Activated T-helper 9 cell treated with anti-CD3 and anti-CD28 coated beads, Interleukin-2, amount 50 U/mL, for 16 hours (primary cell): ENCODE results near the gene SHC2.
"Not testable (repeated sequence)": the region's sequence is repeated elsewhere in the genome, so short reads cannot be mapped to it uniquely, and the experiment has no call there.

Source experiments
- DNase-seq: peaks from one replicate; pipeline ENCODE4 v3.0.0-alpha.2; 2020; ENCODE audit warnings: low read depth

Gene SHC2

GRCh38 chr19:423691-424466 is 37.0 kb downstream of the SHC2 start:
- no peak for DNase-seq

- not testable (repeated sequence) for DNase-seq
Observed at GRCh38 chr19:422917-423226, 38.0 kb downstream of the SHC2 start.

- DNase-seq: no peak
Observed at GRCh38 chr19:422213-422916, 38.5 kb downstream of the SHC2 start.

GRCh38 chr19:419721-420515 is 40.9 kb downstream of the SHC2 start:
- no peak for DNase-seq

GRCh38 chr19:418761-419671 is 41.8 kb downstream of the SHC2 start:
- no peak for DNase-seq

- DNase-seq: no peak
Observed at GRCh38 chr19:416416-416815, 44.4 kb downstream of the SHC2 start.

GRCh38 chr19:415292-415691 is 45.5 kb downstream of the SHC2 start:
- DNase-seq: no peak

GRCh38 chr19:413756-414420 is 46.9 kb downstream of the SHC2 start:
- DNase-seq: no peak

- DNase-seq: no peak
Observed at GRCh38 chr19:412356-413355, 48.2 kb downstream of the SHC2 start.

GRCh38 chr19:411723-412355 is 49.0 kb downstream of the SHC2 start:
- DNase-seq: no peak

- DNase-seq: not testable (repeated sequence)
Observed at GRCh38 chr19:411121-411722, 49.6 kb downstream of the SHC2 start.

- no peak for DNase-seq
Observed at GRCh38 chr19:410243-410781, 50.5 kb downstream of the SHC2 start.

GRCh38 chr19:409516-410242 is 51.2 kb downstream of the SHC2 start:
- no peak for DNase-seq

- DNase-seq: no peak
Observed at GRCh38 chr19:408902-409515, 51.8 kb downstream of the SHC2 start, which contains the start of gene C2CD4C. TSS of gene C2CD4C (minus strand) at chr19:409147. CDS start at chr19:408361, 786 bp downstream.

- no peak for DNase-seq
Observed at GRCh38 chr19:408441-408901, 52.4 kb downstream of the SHC2 start.

- no peak for DNase-seq
Observed at GRCh38 chr19:407511-408440, 53.1 kb downstream of the SHC2 start.
